Testis (tissue), 3 donors: ENCODE measurements around the gene CAMKK2. TPM values are rescaled to one million over a fixed set of nuclear protein-coding genes. Genes with fewer than 3 reads are reported as not detected.

Source experiments
- DNase-seq: peaks from one replicate; pipeline ENCODE4 v3.0.0-alpha.2; 2019
- H3K27ac ChIP-seq, 2 donors: fragments of 200-600 bp; sonication (generic); one replicate each; pipeline ENCODE4 v1.5.1; 2019
- H3K27me3 ChIP-seq: fragments of 200-600 bp; sonication (generic); one replicate; pipeline ENCODE4 v1.5.1; 2019
- H3K36me3 ChIP-seq: fragments of 200-600 bp; sonication (generic); one replicate; pipeline ENCODE4 v1.5.1; 2017; ENCODE audit warnings: low read depth; ENCODE audit errors: missing control alignments
- H3K4me1 ChIP-seq: fragments of 200-600 bp; sonication (generic); one replicate; pipeline ENCODE4 v1.5.1; 2019
- H3K4me3 ChIP-seq, 2 donors: fragments of 200-600 bp; sonication (generic); one replicate each; pipeline ENCODE4 v1.5.1; 2017 to 2019
- H3K9me3 ChIP-seq: fragments of 200-600 bp; sonication (generic); one replicate; pipeline ENCODE4 v1.5.1; 2017
- POLR2A ChIP-seq: fragments of 450-650 bp; IDR thresholded peaks from one replicate; pipeline ENCODE4 v1.6.1; 2017; ENCODE audit warnings: antibody characterized with exemption, mild to moderate bottlenecking, moderate library complexity
- WGBS, 2 donors: methylation state at CpG; one replicate each; pipeline ENCODE4 v1.1.5; 2018; 5-methylcytosine and 5-hydroxymethylcytosine counted together
- intact Hi-C: fragments of 100-400 bp; cut with DNase I; formaldehyde crosslinking; loops from one replicate; pipeline ENCODE4 v1.15.1; 2023; ENCODE audit warnings: low total_unique reads
- polyA plus RNA-seq: library from polyadenylated mRNA; stranded (reverse); fragments of 350-450 nt; fragmentation: Illumina TruSeq; extraction: RNeasy Lipid Tissue Mini Kit (QIAGEN cat#74804); gene quantifications from one replicate; pipeline ENCODE4 v1.2.3, GENCODE V29; 2014; ENCODE audit warnings: low read depth, low replicate concordance; ENCODE audit not compliant: insufficient read depth
- total RNA-seq, 2 donors: library from RNA; depleted of rRNA; stranded (reverse); fragments of >200 nt; gene quantifications; one replicate each; pipeline ENCODE4 v1.2.3, GENCODE V29; 2016
- TF ChIP-seq, protein P1 (sequence below), 3 experiments: fragments of 450-650 bp in 2 of 3; fragments of 200-600 bp in 1 of 3; sonication (generic) in 1 of 3; IDR thresholded peaks; one replicate each; pipeline ENCODE4 v1.5.1; 2016 to 2019; ENCODE audit warnings: antibody characterized with exemption in 3 of 3, mild to moderate bottlenecking in 2 of 3, moderate library complexity in 1 of 3

CAMKK2 gene
- total and polyA plus RNA-seq, 3 donors from 2014 or later: 17.1 to 22.1 (median 21.5) TPM

GRCh38 chr12:121279507-121279915 lies 17.0 kb downstream of the CAMKK2 start:
- H3K27ac ChIP-seq: peak overlapping the region; percentile 69 to 91
- H3K27me3 ChIP-seq: no peaks in the 10 kb centered on the region
- peaks cover 35% of the 10 kb centered on the region for H3K4me1 ChIP-seq
- 13 to 32% methylated on average over 3 to 10 of the region's 10 CpGs for WGBS, 2 donors
- H3K9me3 ChIP-seq: no peaks in the 10 kb centered on the region
- no peaks in the 10 kb centered on the region for H3K36me3 ChIP-seq
- peak; percentile 89 for DNase-seq
- no peak for TF ChIP-seq POLR2A
- TF ChIP-seq, protein P1, sequence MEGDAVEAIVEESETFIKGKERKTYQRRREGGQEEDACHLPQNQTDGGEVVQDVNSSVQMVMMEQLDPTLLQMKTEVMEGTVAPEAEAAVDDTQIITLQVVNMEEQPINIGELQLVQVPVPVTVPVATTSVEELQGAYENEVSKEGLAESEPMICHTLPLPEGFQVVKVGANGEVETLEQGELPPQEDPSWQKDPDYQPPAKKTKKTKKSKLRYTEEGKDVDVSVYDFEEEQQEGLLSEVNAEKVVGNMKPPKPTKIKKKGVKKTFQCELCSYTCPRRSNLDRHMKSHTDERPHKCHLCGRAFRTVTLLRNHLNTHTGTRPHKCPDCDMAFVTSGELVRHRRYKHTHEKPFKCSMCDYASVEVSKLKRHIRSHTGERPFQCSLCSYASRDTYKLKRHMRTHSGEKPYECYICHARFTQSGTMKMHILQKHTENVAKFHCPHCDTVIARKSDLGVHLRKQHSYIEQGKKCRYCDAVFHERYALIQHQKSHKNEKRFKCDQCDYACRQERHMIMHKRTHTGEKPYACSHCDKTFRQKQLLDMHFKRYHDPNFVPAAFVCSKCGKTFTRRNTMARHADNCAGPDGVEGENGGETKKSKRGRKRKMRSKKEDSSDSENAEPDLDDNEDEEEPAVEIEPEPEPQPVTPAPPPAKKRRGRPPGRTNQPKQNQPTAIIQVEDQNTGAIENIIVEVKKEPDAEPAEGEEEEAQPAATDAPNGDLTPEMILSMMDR (IDR thresholded peaks at IDR 0.05): no peak
- no peak overlapping the region for H3K4me3 ChIP-seq
- intact Hi-C loops: no loop called here

DNA sequence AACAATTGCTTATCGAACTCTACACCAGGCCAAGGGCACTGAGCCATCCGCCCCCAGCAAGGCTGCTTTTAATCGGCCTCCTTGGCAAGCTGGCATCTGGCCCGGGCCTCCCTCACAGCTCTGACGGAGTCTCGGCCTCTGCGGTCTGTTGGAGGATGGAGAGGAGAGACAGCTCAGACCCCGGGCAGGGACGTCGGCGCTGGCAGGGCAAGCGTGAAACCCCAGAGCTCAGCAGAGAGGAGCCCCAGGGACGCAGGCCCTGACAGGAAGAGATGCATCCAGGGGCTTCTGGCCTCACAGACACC lies 17.5 kb downstream of the CAMKK2 start:
- peak; percentile 92 for DNase-seq
- intact Hi-C loops: no loop called here
- Histone ChIP-seq H3K36me3 (no peaks in the 10 kb centered on the region), H3K4me3 (no peak overlapping the region), H3K27ac (peak overlapping the region; percentile 69 to 91), H3K27me3 (no peaks in the 10 kb centered on the region), H3K9me3 (no peaks in the 10 kb centered on the region), H3K4me1 (peaks cover 30% of the 10 kb centered on the region)
- TF ChIP-seq POLR2A: no peak
- TF ChIP-seq, protein P1 (IDR thresholded peaks at IDR 0.05): no peak
- WGBS, 2 donors: 47 to 50% methylated on average over 13 of the region's 13 CpGs

DNA sequence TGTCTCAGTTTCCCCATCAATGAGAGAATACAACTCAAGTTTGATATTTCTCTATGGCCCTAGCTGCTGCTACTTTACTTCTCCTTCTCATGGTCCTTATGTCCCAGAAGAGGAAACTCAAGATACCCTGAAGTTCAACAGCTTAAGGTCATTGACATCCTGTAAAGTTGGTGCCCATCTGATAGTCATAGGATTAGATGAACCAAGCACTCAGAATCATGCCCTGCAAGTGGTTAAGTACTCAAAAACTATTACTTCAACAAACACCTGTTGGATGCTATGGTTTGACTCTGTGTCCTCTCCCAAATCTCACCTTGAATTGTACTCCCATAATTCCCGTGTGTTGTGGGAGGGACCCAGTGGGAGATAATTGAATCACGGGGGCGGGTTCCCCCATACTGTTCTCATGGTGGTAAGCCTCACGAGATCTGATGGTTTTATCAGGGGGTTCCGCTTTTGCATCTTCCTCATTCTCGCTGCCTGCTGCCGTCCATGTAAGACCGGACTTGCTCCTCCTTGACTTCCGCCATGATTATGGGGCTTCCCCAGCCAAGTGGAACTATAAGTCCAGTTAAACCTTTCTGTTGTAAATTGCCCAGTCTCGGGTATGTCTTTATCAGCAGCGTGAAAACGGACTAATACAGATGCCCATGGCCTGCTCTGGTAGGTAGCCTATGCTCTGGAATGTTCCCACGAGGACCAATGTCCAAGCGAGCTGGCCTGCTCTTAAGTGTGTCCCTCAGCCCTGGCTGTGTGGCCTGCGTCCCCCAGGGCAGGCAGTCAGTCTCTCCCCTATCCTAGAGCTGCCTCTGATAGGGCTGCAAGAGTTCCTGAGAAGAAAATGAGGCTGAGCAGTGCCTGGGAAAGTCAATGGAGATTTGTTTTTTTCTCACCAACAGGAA lies 18.1 kb downstream of the CAMKK2 start:
- H3K4me3 ChIP-seq: no peak overlapping the region
- WGBS, 2 donors: 75 to 78% methylated on average over 14 to 15 of the region's 15 CpGs
- DNase-seq: no peak
- intact Hi-C loops: no loop called here
- TF ChIP-seq POLR2A: no peak
- TF ChIP-seq, protein P1 (IDR thresholded peaks at IDR 0.05): no peak
- no peaks in the 10 kb centered on the region for H3K36me3 ChIP-seq
- H3K9me3 ChIP-seq: no peaks in the 10 kb centered on the region
- peaks cover 28% of the 10 kb centered on the region for H3K4me1 ChIP-seq
- peak overlapping the region; percentile 69 to 91 for H3K27ac ChIP-seq
- no peaks in the 10 kb centered on the region for H3K27me3 ChIP-seq

DNA sequence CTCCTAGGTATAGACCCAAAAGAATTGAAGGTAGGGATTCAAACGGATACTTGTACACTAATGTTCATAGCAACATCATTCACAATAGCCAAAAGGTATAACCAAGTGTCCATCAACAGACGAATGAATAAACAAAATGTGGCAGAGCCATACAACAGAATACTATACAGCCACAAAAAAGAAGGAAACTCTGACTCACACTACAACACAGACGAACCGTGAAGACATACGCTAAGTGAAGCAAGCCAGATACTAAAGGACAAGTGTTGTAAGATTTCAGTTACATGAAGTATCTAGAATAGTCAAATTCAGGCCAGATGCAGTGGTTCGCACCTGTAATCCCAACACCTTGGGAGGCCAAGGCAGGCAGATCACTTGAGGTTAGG lies 19.1 kb downstream of the CAMKK2 start:
- intact Hi-C loops: no loop called here
- DNase-seq: no peak
- H3K27ac ChIP-seq: peak overlapping the region in 1 of 2 donors; percentile 91
- H3K9me3 ChIP-seq: no peaks in the 10 kb centered on the region
- TF ChIP-seq POLR2A: no peak
- TF ChIP-seq, protein P1 (IDR thresholded peaks at IDR 0.05): no peak
- H3K4me3 ChIP-seq: no peak overlapping the region
- no peaks in the 10 kb centered on the region for H3K27me3 ChIP-seq
- H3K4me1 ChIP-seq: peaks cover 25% of the 10 kb centered on the region
- H3K36me3 ChIP-seq: no peaks in the 10 kb centered on the region
- WGBS, 2 donors: 86 to 90% methylated on average over 6 of the region's 6 CpGs
